AG04450 (cell line): ENCODE results near the gene APOBEC2. TPM values are rescaled to one million over a fixed set of nuclear protein-coding genes. Genes with fewer than 3 reads are reported as not detected.
A peak's percentile ranks its signal among the peaks of the same experiment; 100 is the strongest.

ENCODE experiments used
- CTCF ChIA-PET: fragments of 300-600, 350-600 bp; formaldehyde crosslinking; extraction: SDS; loops from one replicate; lab custom pipeline; 2022; ENCODE audit warnings: antibody characterized with exemption, inconsistent platforms; lab: Charles Lee
- POLR2A ChIA-PET: fragments of 350-600 bp; formaldehyde crosslinking; extraction: SDS; loops from one replicate; lab custom pipeline; 2021; ENCODE audit warnings: antibody characterized with exemption, inconsistent platforms; lab: Yijun Ruan, JAX
- DNase-seq: peaks from one replicate; pipeline ENCODE4 v3.0.0-alpha.2; 2011; ENCODE audit warnings: low read depth, low spot score
- H3K27ac ChIP-seq: one replicate; pipeline ENCODE4 v1.5.1; 2012; ENCODE audit warnings: low read depth, low read length, control low read depth
- H3K27me3 ChIP-seq: one replicate; pipeline ENCODE4 v1.6.0; 2012; ENCODE audit warnings: low read length; ENCODE audit not compliant: control insufficient read depth, insufficient read depth
- H3K4me3 ChIP-seq: 2 replicates; pipeline ENCODE4 v1.5.1; 2011; ENCODE audit warnings: mild to moderate bottlenecking, low read depth, low read length, control low read depth
- H3K9me3 ChIP-seq: 2 replicates; pipeline ENCODE4 v1.5.1; 2012; ENCODE audit warnings: low read length; ENCODE audit not compliant: control insufficient read depth, insufficient read depth
- CTCF ChIP-seq: IDR thresholded peaks from 2 replicates; pipeline ENCODE4 v1.5.1; 2011; ENCODE audit warnings: low read depth, low read length, control low read depth, inconsistent platforms
- polyA plus RNA-seq: library from polyadenylated mRNA; depleted of rRNA; stranded (reverse); fragments of >200 nt; gene quantifications from 2 replicates; pipeline ENCODE4 v1.2.3, GENCODE V29; 2011

APOBEC2 gene
- polyA plus RNA-seq, 1 experiment = not detected

- DNase-seq = peak; percentile 18
- POLR2A ChIA-PET = no interaction called here
Observed at GRCh38 chr6:41027799-41028560, 25.0 kb upstream of the APOBEC2 start.

DNA sequence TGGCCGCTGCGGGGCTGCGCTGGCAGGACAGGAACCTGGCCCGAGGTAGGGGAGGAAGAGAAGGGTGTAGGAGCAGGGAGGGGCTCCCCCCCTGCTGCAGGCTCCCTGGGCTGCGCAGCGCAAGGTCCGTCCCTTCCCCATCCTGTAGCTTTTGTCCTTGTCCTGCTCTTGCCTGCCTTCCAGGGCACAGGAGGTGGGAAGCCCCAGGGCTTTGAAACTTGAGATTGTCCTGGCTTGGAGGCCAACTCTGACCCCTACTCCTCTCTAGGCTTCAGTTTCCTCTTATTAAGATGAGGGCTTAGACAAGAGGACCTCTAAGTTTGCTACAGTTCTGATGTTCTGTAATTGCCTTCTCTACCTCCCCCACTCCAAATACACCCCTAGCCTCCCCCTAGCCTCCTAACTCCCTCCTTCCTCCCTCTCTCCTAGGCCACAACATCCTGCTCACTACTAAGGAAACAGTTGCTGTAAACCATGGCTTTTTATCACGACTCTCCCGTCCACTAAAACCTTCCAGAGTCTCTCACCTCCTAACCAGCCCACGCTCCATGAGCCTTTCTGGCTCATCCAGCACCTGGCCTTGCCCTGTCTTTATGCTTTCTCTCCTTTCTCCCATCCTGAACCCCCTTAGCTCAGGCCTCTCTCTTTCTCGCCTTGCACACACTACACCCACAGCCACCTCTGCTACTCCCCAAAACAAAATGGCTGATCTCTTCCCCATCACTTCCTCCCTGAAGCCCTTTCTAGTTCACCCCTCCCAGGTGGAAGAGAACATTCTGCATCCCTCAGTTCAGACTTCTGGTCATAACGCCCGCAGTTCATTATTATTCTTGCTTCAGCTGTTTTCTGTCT, 24.2 kb upstream of the APOBEC2 start:
- no peaks in the 10 kb centered on the region; the same call in 1 of the 2 replicates for H3K9me3 ChIP-seq
- no peak overlapping the region for H3K27ac ChIP-seq
- peaks cover 4% of the 10 kb centered on the region for H3K27me3 ChIP-seq
- no peak for TF ChIP-seq CTCF
- ChIA-PET CTCF (interaction anchor here (0.6 to 10.3 kb wide), 43 partner anchors 9 to 479 kb away, joined by 3 to 183 read pairs (median 5); partner anchors contain the start of genes NFYA, OARD1 and UNC5CL), POLR2A (no interaction called here)
- no peak for DNase-seq
- peak overlapping the region; percentile 60 for H3K4me3 ChIP-seq

More at GRCh38 chr6:41027799-41028560, 25.0 kb upstream of the APOBEC2 start:
- Histone ChIP-seq H3K27me3 (peaks cover 4% of the 10 kb centered on the region), H3K27ac (no peak overlapping the region), H3K9me3 (no peaks in the 10 kb centered on the region; the same call in 1 of the 2 replicates), H3K4me3 (peak overlapping the region; percentile 60)
- CTCF ChIA-PET = interaction anchor here (0.6 to 10.3 kb wide), 64 partner anchors 8 to 478 kb away, joined by 3 to 183 read pairs (median 4); partner anchors contain the start of genes NFYA, OARD1, TSPO2 and UNC5CL
- TF ChIP-seq CTCF = peak; percentile 89

DNA sequence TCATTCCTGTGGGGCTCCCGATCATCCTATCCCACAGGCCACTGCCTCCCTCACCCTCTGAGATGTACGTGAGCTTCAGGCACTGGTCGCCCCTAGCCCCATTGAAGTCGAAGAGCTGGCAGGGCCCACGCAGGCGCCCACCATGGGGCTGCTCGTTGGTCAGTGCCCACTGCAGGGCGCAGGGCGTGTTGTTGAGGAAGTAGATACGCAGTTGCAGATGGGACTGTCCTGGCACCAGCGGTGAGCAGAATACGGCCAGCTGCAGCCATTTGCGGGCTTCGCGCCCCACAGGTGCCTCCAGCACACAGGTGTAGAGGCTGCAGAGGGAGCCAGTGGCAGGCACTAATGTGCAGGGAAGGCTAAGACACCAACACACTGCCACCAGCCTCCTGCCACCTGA, 20.2 kb upstream of the APOBEC2 start:
- ChIA-PET CTCF (no interaction called here), POLR2A (no interaction called here)
- no peak for DNase-seq
- Histone ChIP-seq H3K27ac (no peak overlapping the region), H3K27me3 (peaks cover 18% of the 10 kb centered on the region), H3K4me3 (no peak overlapping the region), H3K9me3 (no peaks in the 10 kb centered on the region; the same call in 1 of the 2 replicates)
- TF ChIP-seq CTCF = no peak

DNA sequence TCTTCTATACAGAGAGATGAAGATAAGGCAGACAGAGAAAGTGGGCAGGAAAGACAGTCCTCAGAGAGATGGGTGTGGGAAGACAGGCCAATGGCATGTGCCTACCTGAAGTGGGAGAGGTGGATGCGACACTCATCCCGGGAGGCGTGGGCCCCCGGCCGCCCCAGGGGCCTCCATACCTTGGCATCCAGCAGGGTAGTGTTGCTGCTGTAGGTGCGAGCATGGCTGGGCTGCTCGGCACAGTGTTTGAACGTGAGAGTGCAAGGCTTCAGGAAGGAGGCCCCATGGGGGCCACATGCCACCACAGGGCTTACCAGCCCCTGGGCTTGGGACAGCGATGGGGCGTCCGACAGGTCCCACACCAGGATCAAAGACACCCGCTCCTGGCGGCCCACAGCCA, 19.2 kb upstream of the APOBEC2 start:
- H3K27me3 ChIP-seq = peaks cover 23% of the 10 kb centered on the region
- no peak for DNase-seq
- H3K4me3 ChIP-seq = no peak overlapping the region
- TF ChIP-seq CTCF = no peak
- H3K9me3 ChIP-seq = no peaks in the 10 kb centered on the region; the same call in 1 of the 2 replicates
- POLR2A ChIA-PET = no interaction called here
- CTCF ChIA-PET = no interaction called here
- H3K27ac ChIP-seq = no peak overlapping the region
